Cortex of kidney (tissue), 1 donor: Measurements from ENCODE around the gene CASK.
"Not testable (repeated sequence)": the region's sequence is repeated elsewhere in the genome, so short reads cannot be mapped to it uniquely, and the experiment has no call there.

ENCODE experiments used
- DNase-seq: peaks from one replicate; lab custom pipeline; 2025; lab: John Stamatoyannopoulos, UW

Gene CASK

DNA sequence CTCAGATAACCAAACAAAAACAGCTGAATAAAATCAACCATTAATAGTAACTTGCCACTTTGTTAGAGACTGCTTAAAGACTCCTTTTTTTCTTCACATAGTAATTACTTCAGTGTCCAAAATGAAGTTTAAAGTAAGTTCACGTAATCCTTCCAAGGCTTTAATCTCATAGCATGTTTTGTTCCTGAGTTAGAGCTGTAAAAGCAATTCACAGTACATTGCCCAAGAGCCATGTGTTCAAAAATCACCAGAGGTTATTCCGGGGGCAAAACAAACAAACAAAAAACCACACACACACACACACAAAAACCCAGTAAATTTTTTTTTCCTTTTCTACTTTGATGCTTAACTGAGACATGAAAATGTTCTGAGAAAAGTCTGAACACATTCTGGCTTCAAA is 193.3 kb downstream of the CASK start:
- DNase-seq: no peak

DNA sequence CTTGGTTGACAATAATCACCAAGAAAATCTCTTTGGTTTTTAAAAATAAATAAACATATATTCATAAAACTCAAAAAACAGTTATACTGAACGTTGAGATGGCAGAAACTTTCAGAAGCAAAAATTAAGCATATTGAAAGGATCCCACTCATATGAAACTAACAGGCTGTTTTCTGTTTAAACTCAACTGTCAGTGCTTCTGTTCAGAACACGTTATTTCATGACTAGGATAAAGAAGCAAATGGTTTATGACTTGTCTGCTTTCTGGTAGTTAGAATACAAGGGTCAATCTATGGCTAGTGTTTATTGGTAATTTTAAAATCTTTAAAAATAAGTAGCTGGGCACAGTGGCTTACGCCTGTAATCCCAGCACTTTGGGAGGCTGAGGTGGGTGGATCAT is 195.2 kb downstream of the CASK start:
- no peak for DNase-seq

DNA sequence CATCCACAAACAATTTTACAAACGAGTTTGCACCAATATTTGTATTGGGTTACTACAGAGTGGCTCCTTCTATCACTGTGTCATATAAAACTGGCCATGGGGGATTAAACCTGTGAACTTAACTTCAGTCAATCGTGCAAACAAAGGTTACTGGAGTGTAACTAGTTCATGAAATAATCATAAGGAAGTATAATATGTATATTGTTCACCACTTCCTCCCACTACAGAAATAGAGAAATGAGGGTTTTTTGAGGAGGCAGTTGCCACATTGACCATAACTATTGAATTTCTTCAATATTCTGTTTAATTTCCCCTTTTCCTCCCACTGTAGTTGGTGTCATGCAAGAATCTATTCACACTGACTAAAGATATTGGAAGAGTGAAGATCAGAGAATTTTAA is 199.5 kb downstream of the CASK start, which contains the start of gene GPR82:
Gene GPR82, plus strand, starts transcription at position 356 of the 400 bp plus-strand sequence. CDS start 2,846 bp downstream, outside the sequence.
- DNase-seq: no peak

DNA sequence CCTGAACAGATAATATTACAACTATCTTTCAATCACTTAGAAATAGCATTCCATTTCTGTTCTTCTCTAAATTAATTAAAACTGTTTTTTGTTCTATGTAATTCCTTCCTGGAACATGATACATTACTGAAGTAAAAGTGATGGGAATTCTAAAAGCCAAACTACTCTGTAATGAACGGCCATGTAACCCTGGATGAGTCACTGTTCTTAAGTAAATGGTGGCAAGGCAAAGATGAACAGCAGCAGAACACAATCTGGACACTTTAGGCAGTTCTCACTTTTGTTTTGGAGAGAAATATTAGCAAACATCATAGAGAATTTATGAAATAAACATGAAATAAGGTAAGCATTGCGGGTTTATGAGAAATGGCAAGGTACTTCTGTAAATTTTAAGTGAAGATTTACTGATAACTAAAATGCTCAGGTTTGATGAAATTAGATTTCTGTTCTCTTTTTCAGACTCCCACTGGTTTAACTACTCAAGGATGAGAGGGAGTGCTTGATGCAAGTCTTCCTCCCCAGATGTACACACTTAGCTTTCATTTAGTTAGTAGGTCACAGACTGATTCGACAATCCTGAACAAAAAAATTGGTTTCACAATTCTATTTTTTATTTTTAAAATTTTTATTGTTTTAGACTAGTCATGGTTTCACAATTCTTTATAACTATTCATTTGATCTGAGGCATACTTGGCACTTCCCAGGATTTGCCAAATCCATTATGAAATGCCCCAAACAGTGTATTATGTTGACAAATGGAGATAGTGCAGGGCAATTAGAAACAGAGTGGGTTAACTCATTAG is 200.3 kb downstream of the CASK start:
- no peak for DNase-seq

DNA sequence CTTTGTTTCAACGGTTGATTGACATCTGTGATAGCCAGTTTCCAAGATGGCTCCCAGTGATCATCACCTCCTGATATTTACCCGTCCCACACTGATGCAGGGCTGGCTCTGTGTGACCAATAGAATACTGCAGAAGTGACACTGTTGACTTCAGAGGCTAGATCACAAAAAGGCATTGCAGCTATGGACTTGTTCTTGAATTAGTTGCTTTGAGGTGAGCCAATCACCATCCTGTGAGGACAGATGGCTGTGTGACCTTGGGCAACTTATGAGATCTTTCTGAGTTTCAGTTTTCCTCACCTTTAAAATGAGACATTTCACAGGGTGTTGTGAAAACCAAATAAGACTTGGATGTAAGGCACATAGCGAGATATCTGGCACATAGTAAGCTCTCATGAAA is 201.1 kb downstream of the CASK start:
- DNase-seq: no peak

DNA sequence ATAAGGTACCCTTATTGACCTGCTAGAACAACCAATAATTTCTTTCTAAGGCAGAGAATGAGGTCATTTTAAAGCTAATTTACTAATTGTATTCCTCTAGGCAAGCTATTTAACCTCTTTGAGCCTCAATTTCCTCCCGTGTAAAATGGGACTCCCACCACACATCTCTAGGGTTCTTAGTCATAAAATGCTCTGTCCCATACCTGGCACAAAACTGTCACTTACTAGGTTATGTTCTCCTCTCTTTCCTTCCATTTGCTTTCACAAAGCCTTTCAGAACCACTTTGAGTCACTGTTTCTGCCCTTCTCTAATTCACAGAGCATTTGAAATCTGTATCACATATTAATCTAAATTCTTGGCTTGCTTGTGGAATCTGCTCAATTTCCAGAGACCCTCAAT is 201.8 kb downstream of the CASK start:
- DNase-seq: no peak

DNA sequence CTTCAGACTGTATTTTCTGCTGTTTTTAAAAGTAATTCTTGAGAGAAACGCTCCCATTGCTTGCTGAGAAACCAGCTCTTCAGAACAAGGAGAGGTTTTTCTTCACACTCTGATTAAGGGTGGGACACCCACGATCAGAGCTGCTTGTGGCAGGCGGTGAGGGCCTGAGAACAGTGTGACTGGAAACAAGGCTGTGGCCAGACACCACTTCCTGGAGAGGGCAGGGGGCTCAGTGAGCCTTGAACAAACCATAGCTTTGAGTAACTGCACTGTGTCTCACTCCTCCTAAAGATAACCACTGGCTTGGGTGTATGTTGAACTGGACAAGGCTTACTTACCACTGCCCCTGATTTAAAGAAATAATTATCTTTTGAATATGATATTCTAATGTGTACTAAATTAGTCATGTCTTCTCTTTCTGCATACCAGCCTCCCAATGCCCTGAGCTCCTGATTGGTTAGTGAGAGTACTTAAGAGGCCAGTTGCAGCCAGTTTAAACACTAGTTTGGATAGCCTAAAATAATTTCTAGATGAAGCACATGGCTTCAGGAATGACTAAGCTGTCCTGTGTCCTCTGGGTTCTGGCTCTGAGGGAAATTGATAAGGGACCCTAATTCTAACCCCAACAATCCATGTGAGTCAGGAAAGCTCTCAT is 203.1 kb downstream of the CASK start:
- no peak for DNase-seq

DNA sequence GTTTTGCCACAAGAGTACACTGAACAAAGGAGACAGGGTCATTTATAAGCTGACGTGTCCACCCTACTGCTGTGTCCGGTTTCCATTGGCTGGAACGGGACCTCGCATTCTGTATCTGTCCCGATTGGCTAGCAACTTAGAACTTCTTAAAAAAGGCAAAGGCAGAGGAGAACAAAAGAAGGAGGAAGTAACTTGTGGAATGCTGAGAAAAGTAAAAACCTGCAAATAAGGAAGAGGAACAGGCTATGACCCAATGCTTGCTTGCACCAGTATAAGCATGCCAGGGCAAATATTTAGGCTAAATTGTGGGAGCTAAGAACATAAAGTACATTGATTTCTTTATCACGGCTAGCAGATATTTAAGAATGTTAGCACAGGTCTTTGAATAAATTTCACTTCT is 203.7 kb downstream of the CASK start:
- not testable (repeated sequence) for DNase-seq

DNA sequence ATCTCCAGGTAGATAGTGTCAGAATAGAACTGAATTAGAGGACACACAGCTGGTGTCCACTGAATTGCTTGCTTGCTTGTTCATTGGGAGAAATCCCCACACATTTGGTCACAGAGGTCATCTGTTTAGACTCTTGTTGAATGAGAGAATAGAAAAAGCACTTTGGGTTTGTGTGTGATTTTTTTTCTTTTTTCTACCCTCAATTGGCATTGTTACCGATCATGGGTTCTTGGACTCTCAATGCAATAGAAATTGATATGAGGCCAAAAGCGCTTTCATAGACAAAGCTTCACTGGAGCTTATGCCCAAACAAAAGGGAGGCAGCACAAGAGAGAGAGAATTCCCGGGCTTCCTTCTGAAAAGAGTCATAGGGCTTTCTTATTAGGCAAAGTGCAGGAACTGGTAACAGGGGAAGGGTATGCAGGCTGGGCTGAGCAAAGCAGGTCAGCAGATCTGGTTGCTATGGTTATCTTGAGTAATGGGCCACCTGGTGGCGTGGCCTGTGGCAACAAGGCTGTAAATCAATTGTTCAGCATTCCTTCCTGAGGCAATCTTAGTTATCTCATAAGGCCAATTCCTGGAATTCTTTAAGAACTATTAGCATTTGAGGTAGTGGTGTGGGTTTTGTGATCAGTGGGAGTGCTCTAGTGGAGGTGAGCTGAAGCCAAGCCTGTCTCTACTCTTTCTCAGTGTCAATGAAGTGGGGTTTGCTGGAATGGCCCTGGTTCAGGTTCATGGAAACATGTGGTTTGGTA is 204.7 kb downstream of the CASK start:
- DNase-seq: no peak

DNA sequence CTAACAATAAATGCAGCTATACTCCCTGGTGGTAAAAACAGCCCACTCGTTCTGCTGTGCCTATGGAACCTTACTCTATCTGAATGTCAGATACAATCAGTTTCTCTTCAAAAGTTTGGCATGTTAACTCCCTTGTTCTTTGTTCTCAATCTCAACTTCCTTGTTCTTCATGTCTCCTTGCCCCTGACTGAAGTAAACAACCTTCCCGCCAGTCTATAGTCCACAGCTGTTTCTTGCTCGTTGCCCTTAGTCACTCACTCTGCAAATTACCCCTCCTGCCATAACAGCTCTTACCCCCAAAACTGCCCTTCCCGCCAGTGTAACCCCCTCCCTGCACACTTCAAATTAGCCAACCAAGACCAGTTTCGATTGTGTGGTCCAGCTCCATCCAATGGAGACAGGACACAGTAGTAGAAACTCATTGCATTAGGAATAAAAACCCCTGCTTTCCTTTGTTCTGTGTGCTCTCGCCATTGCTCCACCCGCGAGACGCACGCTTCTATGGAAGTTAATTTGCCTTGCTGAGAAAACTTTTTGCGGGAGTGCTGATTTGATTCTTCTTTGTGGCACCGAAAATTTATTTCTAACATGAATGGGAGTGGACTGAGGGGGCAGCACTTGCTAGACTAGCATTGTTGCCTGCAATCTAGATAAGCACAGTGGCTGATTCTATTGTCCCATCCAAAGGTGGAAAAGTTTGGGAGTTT is 206.4 kb downstream of the CASK start:
- no peak for DNase-seq

DNA sequence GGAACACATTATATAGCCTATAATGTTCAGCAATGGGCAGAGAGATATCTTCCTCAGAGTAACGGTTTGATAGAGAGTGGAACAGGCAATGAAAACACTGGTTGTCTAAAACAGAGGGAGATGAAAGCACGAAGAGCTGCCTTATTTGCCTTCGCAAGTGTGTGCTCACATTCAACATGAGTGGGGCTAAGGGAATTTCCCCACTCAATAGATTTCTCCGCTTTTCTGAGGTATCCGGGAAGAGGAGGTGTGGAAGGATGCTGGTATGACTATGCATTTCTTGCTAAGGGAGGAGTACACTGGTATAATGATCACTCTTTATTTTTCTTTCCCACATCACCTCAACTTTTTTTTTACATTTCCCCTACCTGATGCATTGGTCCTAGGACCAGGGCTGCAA is 207.1 kb downstream of the CASK start:
- DNase-seq: no peak

DNA sequence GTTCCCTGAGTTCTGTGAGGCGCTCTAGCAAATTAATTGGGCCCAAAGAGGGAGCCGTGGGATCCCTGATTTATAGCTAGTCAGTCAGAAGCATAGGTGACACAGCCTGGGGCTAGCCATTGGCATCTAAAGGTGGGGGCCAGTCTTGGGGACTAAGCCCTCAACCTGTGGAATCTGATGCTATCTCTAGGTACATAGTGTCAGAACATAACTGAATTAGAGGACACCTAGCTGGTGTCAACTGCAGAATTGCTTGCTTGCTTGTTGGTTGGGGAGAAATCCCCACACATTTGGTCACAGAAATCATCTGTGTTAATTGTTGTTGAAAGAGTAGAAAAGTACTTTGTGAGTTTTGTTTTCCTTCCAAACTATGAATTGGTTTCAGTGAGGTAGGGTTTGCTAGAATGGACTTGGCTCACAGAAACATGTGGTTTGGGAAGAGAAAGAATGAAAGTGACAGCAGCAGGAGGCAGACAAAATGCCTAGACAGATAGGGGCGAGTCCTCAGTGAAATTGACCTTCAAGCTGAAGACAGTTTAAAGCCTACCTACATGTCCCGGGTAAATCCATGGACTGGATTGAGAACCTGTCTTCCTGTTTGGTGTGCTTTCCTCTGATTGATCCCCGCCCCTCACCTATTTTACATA is 212.2 kb downstream of the CASK start:
- no peak for DNase-seq

DNA sequence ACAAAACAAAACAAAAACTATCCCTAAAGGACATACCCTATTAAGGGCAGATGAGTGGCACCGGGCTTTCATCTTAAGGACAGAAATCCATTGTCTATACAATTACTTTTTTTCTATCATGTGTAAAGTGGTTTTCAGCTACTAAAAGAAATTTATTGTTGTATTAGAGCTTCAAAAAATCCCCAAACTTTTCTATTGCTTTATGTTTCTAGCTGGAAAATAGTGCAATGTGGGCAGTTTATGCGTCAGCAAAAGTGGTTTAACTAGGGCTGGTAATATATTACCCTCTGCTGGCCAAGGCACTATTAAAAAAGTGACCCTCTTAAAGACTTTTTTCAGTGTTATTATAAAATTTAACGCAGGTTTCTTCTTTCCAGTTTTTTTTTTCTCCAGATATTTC is 214.9 kb downstream of the CASK start:
- no peak for DNase-seq

DNA sequence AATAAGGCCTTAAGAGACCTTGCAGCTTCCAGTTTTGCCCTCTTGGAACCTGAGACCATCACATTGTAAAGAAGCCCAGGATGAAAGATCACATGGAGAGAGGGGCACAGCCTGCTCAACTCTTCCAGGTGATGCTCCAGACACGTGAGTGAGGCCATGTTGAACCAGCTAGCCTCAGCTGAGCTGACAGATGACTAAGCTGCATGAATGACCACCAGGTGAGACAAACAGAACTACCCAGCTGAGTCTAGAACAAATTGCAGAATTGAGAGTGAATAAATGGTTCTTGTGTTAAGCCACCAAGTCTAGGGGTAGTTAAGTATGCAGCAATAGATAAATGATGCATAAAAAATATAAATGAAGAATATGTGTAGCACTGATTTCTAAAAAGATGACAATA is 216.1 kb downstream of the CASK start:
- DNase-seq: no peak

DNA sequence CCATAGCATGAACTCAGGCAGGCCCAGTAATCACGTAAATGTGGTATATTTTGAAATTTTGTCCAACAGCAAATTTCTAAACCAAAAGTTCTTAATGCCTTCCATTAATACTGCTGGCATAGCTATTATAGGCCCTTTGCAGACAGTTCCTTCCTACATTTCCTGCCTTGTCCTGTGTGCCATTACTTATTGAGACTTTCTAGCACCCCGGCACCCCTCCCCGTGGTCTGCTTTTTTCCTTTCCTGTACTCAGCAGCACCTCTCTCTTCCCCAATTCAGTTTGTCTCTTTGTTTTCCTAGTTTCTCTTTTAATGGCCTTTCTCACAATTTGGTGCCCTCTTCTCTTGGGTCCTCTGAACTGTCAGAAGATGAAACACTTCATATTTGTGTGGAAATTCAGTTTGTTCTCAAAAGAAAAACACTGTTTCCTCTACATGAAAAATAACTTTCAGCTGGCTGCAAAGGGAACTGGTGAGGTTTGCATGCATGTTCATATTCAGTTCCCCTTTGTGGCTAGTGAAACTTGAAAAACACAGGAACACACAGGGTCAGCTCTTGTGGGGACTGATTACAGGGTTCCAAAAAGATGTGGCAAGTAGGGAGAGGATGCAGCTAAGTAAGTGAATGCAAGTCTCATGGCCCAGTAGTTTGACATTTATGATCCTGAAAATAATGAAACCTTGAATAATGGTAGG is 217.5 kb downstream of the CASK start:
- no peak for DNase-seq

DNA sequence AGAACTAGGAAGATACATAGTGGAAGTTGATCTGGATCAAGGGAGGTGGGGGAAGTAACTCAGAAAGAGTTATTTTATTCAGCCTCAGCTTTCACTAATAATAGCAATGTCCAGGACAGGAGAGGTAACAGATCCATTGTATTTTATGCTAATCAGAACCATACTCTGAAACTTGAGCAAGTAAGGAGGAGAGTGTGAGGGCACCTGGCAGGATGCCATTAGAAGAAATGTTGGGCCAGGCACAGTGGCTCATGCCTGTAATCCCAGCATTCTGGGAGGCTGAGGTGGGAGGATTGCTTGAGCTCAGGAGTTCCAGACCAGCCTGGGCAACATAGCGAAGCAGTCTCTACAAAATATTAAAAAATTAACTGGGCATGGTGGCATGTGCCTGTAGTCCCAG is 218.3 kb downstream of the CASK start:
- no peak for DNase-seq

DNA sequence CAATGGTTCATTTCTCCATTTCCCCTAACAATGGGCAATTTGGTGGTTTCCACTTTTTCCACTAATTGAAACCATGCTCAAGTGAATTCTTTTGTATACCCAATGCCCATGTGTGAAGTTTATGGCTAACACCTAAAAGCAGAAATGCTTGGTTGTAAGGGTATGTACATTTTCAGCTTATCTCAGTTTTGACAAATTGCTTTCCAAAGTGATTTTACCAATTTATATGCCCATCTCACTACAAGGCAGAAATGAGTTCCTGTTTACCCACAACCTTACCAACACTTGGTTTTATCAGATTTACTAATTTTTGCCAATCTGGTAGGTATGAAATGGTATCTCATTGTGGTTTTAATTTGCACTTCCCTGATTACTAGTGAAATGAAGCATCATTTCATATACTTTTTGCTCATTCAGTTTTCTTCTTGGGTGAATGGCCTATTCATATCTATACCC is 219.8 kb downstream of the CASK start:
- DNase-seq: no peak

DNA sequence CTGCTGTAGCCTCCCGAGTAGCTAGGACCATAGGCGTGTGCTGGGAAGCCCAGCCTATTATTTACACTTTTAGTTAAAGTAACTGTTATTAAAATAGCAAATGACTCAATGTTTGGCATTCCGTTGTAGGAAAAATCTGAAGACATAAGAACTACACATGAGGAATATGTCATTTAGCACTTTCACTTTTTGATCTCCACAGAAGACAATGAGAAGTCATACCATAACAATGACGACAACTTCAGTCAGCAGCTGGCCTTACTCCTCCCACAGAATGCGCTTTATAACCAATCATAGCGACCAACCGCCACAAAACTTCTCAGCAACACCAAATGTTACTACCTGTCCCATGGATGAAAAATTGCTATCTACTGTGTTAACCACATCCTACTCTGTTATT is 227.9 kb downstream of the CASK start:
- DNase-seq: no peak

DNA sequence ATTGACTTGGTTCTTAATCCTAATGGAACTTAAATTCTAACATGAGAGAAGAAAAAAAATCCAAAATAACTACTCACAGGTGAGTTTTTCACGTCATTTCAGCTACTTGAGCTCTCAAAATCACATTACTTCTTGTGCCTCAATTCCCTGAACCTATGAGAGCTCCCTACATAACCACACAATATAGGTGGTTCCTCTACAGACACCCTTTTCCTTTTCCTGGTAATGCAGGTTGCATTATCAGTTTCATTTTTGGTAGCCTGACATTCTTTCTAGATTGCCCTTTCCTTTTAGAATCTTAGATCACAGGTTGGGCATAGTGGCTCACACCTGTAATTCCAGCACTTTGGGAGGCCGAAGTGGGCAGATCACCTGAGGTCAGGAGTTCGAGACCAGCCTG is 230.3 kb downstream of the CASK start:
- DNase-seq: no peak

DNA sequence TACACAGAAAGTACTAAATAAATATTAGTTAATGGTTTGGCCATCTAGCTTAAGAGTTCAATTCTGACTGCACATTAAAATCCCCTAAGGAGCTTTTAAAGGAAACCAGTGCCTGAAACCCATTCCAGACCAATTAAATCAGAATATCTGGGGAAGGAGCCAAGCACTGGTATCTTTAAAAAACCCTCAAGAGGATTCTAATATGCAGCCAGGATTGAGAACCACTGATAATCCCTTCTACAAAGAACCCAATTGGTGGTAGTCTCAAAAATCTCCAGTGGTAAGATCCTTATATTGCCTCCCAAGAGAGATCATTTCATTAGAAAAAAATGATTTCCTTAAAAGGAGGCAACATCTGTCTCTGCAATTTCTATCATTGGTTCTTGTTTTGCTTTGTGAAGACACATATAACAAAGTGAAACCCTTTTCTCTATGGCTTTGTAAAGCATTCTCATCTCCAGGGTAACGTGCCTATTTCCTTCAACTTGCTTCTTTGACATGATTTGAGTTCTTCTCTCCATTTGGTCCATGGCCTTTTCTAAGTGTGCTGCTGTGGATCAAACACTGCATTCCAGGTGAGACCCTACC is 231.1 kb downstream of the CASK start:
- no peak for DNase-seq

DNA sequence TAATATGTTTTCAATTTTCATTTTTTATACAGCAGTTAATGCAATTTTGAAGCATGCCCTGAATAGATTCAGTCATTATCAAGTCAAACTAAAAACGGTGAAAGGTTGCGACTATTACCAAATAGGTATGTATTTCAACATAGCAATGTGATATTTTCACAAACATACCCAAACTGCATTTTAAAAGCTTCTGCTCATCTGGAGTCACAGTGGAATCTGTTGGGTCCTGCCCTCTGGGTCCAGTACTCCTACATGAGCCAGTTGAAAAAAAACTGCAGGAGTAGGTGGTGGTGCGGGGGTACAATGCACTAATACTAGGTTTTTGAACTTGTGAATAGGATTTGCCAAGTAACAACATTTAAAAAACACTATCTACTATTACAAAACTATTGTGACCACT is 233.6 kb downstream of the CASK start:
- DNase-seq: no peak
